Neuronal stem cell (in vitro differentiated cells): Measurements from ENCODE around the gene RAB6A.
"Not testable (repeated sequence)": the region's sequence is repeated elsewhere in the genome, so short reads cannot be mapped to it uniquely, and the experiment has no call there.

Experiments used
- DNase-seq: peaks from one replicate; pipeline ENCODE4 v3.0.0-alpha.2; 2013; ENCODE audit warnings: low spot score
- H2AFZ ChIP-seq: one replicate; pipeline ENCODE4 v1.6.1; 2013; ENCODE audit warnings: mild to moderate bottlenecking, low read length, inconsistent platforms
- H2AK5ac ChIP-seq: 2 replicates; pipeline ENCODE4 v1.6.1; 2013; ENCODE audit warnings: low read depth, mild to moderate bottlenecking, inconsistent platforms, low read length, moderate library complexity, mixed read lengths
- H2BK120ac ChIP-seq: 2 replicates; pipeline ENCODE4 v1.6.1; 2013; ENCODE audit warnings: low read depth, mild to moderate bottlenecking, inconsistent platforms, low read length, moderate library complexity, mixed read lengths
- H2BK12ac ChIP-seq: one replicate; pipeline ENCODE4 v1.6.1; 2013; ENCODE audit warnings: low read length, inconsistent platforms
- H2BK15ac ChIP-seq: 2 replicates; pipeline ENCODE4 v1.6.1; 2013; ENCODE audit warnings: mild to moderate bottlenecking, low read length, inconsistent platforms, mixed read lengths
- H2BK5ac ChIP-seq: one replicate; pipeline ENCODE4 v1.6.1; 2013; ENCODE audit warnings: inconsistent platforms, mild to moderate bottlenecking, low read length, moderate library complexity
- H3K14ac ChIP-seq: one replicate; pipeline ENCODE4 v1.6.1; 2013; ENCODE audit warnings: low read length, inconsistent platforms
- H3K18ac ChIP-seq: 2 replicates; pipeline ENCODE4 v1.6.1; 2013; ENCODE audit warnings: low read length, inconsistent platforms
- H3K23ac ChIP-seq: 2 replicates; pipeline ENCODE4 v1.6.1; 2013; ENCODE audit warnings: low read depth, mild to moderate bottlenecking, mixed read lengths, low read length, inconsistent platforms; ENCODE audit not compliant: poor library complexity
- H3K27ac ChIP-seq: replicated peaks from 3 replicates; pipeline ENCODE4 v1.5.1; 2013; ENCODE audit warnings: low read length, inconsistent platforms
- H3K27me3 ChIP-seq, 3 experiments: 2 replicates each; pipeline ENCODE4 v1.6.1; 2013; ENCODE audit warnings: low read length in 3 of 3, mild to moderate bottlenecking in 2 of 3, inconsistent platforms in 1 of 3, low read depth in 1 of 3, mixed read lengths in 1 of 3, moderate library complexity in 1 of 3; ENCODE audit not compliant: control insufficient read depth in 3 of 3, insufficient read depth in 3 of 3
- H3K36me3 ChIP-seq, 2 donors: replicated peaks in 1 of 2; 2 replicates each; pipeline ENCODE4 v1.6.1; 2013; ENCODE audit warnings: low read length in 2 of 2; ENCODE audit not compliant: control insufficient read depth in 2 of 2, insufficient read depth in 2 of 2
- H3K4ac ChIP-seq: 2 replicates; pipeline ENCODE4 v1.6.1; 2013; ENCODE audit warnings: inconsistent platforms, mild to moderate bottlenecking, low read length, moderate library complexity
- H3K4me1 ChIP-seq, 2 donors: 1 replicate in 1 of 2; 2 replicates in 1 of 2; pipeline ENCODE4 v1.6.1; 2013; ENCODE audit warnings: low read length in 2 of 2, low read depth in 1 of 2; ENCODE audit not compliant: control insufficient read depth in 2 of 2, insufficient read depth in 1 of 2
- H3K4me2 ChIP-seq: one replicate; pipeline ENCODE4 v1.6.1; 2013; ENCODE audit warnings: mild to moderate bottlenecking, low read length, inconsistent platforms; ENCODE audit not compliant: insufficient read depth, poor library complexity, severe bottlenecking
- H3K4me3 ChIP-seq, 2 donors: 2 replicates each; pipeline ENCODE4 v1.5.1; 2013; ENCODE audit warnings: low read length in 2 of 2, mild to moderate bottlenecking in 2 of 2, inconsistent platforms in 1 of 2, moderate library complexity in 1 of 2
- H3K79me1 ChIP-seq: one replicate; pipeline ENCODE4 v1.6.1; 2013; ENCODE audit warnings: low read depth, mild to moderate bottlenecking, inconsistent platforms, low read length, moderate library complexity
- H3K9ac ChIP-seq: one replicate; pipeline ENCODE4 v1.6.1; 2013; ENCODE audit warnings: mild to moderate bottlenecking, low read depth, low read length, inconsistent platforms; ENCODE audit not compliant: poor library complexity
- H3K9me3 ChIP-seq, 2 donors: replicated peaks in 1 of 2; 2 replicates each; pipeline versions ENCODE3 to v1.6.1; 2013; ENCODE audit warnings: low read length in 2 of 2, mild to moderate bottlenecking in 2 of 2, inconsistent platforms in 1 of 2, low read depth in 1 of 2, mixed read lengths in 1 of 2, moderate library complexity in 1 of 2; ENCODE audit not compliant: control insufficient read depth in 2 of 2, insufficient read depth in 1 of 2
- H4K8ac ChIP-seq: one replicate; pipeline ENCODE4 v1.6.1; 2013; ENCODE audit warnings: low read depth, mild to moderate bottlenecking, inconsistent platforms, low read length, moderate library complexity
- H4K91ac ChIP-seq: one replicate; pipeline ENCODE4 v1.6.1; 2013; ENCODE audit warnings: low read length, low read depth, mild to moderate bottlenecking, inconsistent platforms; ENCODE audit not compliant: poor library complexity
- WGBS, 2 donors: extraction: QIAGEN DNeasy Blood & Tissue Kit; methylation state at CpG; one replicate each; pipeline ENCODE4 v1.1.7; 2013; ENCODE audit warnings: missing lambda C conversion rate in 2 of 2, mixed read lengths in 1 of 2; ENCODE audit not compliant: insufficient read length in 2 of 2, insufficient replicate concordance in 1 of 2; ENCODE audit errors: extremely low coverage in 2 of 2; 5-methylcytosine and 5-hydroxymethylcytosine counted together

The RAB6A gene

DNA sequence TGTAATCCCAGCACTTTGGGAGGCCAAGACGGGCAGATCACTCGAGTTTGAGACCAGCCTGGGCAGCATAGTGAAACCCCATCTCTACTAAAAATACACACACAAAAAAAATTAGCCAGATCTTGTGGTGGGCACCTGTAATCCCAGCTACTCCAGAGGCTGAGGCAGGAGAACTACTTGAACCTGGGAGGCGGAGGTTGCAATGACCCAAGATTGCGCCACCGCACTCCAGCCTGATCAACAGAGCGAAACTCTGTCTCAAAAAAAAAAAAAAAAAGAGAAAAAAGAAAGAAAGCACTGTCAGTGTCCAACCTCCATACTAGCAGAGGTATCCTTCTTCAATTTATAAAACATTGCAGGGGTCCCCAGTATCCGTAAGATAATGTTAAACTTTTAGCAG, 17.8 kb downstream of the RAB6A start:
- no peak overlapping the region for H3K9ac ChIP-seq
- DNase-seq = no peak
- no peak overlapping the region for H2BK12ac ChIP-seq
- no peak overlapping the region for H2AK5ac ChIP-seq
- H3K18ac ChIP-seq = no peak overlapping the region
- no peak overlapping the region for H3K4ac ChIP-seq
- H3K4me3 ChIP-seq = no peak overlapping the region
- no CpG with 5 or more reads among the region's 7 CpGs for WGBS, 2 donors
- no peak overlapping the region for H2BK5ac ChIP-seq
- no peaks in the 10 kb centered on the region for H3K27me3 ChIP-seq
- H3K4me2 ChIP-seq = no peak overlapping the region
- no peak overlapping the region for H2BK120ac ChIP-seq
- no peaks in the 10 kb centered on the region for H3K4me1 ChIP-seq
- H3K14ac ChIP-seq = no peak overlapping the region
- H3K23ac ChIP-seq = no peak overlapping the region
- H3K79me1 ChIP-seq = peaks cover 4% of the 10 kb centered on the region
- no peak overlapping the region for H4K91ac ChIP-seq
- H3K36me3 ChIP-seq = peaks cover 0 to 4% of the 10 kb centered on the region in 2 donors
- H4K8ac ChIP-seq = no peak overlapping the region
- H2BK15ac ChIP-seq = no peak overlapping the region
- no peak overlapping the region for H2AFZ ChIP-seq
- no peak overlapping the region for H3K27ac ChIP-seq
- peaks cover 0 to 1% of the 10 kb centered on the region in 2 donors for H3K9me3 ChIP-seq

DNA sequence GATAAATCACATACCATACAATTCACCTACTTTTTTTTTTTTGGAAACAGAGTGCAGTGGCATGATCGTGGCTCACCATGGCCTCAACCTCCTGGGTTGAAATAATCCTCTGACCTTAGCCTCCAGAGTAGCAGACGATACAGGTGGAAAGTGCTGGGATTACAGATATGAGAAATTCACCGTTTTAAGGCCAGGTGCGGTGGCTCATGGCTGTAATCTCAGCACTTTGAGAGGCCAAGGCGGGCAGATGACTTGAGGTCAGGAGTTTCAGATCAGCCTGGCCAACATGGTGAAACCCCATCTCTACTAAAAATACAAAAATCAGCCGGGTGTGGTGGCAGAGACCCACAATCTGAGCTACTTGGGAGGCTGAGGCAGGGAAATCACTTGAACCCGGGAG, 24.9 kb downstream of the RAB6A start:
- H3K23ac ChIP-seq, H3K79me1 ChIP-seq, H3K27ac ChIP-seq, H2AK5ac ChIP-seq, H3K9ac ChIP-seq, H2BK12ac ChIP-seq, H3K14ac ChIP-seq, H3K4me2 ChIP-seq, H2BK120ac ChIP-seq, H3K18ac ChIP-seq, H4K91ac ChIP-seq, H2BK15ac ChIP-seq, H3K4me1 ChIP-seq, H3K4ac ChIP-seq, H2AFZ ChIP-seq, H2BK5ac ChIP-seq, DNase-seq, H4K8ac ChIP-seq, H3K4me3 ChIP-seq, H3K27me3 ChIP-seq: not testable (repeated sequence)
- WGBS, 2 donors = no CpG with 5 or more reads among the region's 7 CpGs
- Histone ChIP-seq H3K9me3 (peaks cover 2 to 19% of the 10 kb centered on the region in 2 donors), H3K36me3 (peaks cover 0 to 28% of the 10 kb centered on the region in 2 donors)

DNA sequence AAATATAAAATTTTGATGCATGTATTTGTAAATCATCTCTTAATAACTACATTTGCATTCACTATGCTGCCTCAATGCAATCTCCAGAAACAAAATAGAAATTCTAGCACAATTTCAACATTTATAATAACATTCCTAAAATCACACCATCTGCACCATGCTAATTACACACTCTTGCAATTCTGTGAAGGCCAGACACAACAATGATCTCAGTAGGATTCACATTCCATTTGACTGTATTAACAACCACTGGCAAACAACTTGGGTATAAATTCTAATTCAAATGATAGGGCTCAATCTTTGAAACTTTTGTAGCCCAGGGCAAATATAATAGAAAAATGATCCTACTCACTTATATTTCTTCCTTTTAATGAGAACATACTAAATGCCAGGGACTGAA, 25.9 kb downstream of the RAB6A start:
- no peak overlapping the region for H4K91ac ChIP-seq
- H3K27me3 ChIP-seq = no peaks in the 10 kb centered on the region
- peaks cover 0 to 33% of the 10 kb centered on the region in 2 donors for H3K36me3 ChIP-seq
- no peak overlapping the region for H2AK5ac ChIP-seq
- no peak overlapping the region for H3K4me3 ChIP-seq
- no peak overlapping the region for H3K9ac ChIP-seq
- no peak overlapping the region for H3K14ac ChIP-seq
- H3K4ac ChIP-seq = no peak overlapping the region
- H2BK5ac ChIP-seq = no peak overlapping the region
- H2BK15ac ChIP-seq = no peak overlapping the region
- no peak overlapping the region for H3K27ac ChIP-seq
- H2AFZ ChIP-seq = no peak overlapping the region
- no peaks in the 10 kb centered on the region for H3K79me1 ChIP-seq
- H3K9me3 ChIP-seq = peaks cover 2 to 19% of the 10 kb centered on the region in 2 donors
- no peaks in the 10 kb centered on the region for H3K4me1 ChIP-seq
- no peak overlapping the region for H3K4me2 ChIP-seq
- H3K18ac ChIP-seq = no peak overlapping the region
- H2BK120ac ChIP-seq = no peak overlapping the region
- no peak overlapping the region for H3K23ac ChIP-seq
- H4K8ac ChIP-seq = no peak overlapping the region
- DNase-seq = no peak
- no peak overlapping the region for H2BK12ac ChIP-seq

DNA sequence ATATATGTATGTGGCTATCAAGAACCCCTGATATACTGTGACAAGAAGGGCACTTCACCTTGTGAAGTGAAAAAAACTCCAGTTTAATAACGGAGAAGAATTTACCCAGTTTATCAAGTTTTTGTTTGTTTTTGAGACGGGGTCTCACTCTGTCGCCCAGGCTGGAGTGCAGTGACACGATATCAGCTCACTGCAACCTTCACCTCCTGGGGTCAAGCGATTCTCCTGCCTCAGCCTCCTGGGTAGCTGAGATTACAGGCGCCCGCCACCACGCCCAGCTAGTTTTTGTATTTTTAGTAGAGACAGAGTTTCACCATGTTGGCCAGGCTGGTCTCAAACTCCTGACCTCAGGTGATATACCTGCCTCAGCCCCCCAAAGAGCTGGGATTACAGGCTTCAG, 26.9 kb downstream of the RAB6A start:
- H3K9me3 ChIP-seq = peaks cover 2 to 19% of the 10 kb centered on the region in 2 donors
- no CpG with 5 or more reads among the region's 8 CpGs for WGBS, 2 donors

More for the DNA sequence above, 26.9 kb downstream of the RAB6A start:
- DNase-seq, H3K23ac ChIP-seq, H3K14ac ChIP-seq, H2AK5ac ChIP-seq, H2BK120ac ChIP-seq, H2BK5ac ChIP-seq, H3K27ac ChIP-seq, H3K4me3 ChIP-seq, H3K27me3 ChIP-seq, H3K9ac ChIP-seq, H3K79me1 ChIP-seq, H2AFZ ChIP-seq, H3K4me2 ChIP-seq, H4K91ac ChIP-seq, H3K4me1 ChIP-seq, H3K18ac ChIP-seq, H4K8ac ChIP-seq, H2BK12ac ChIP-seq, H3K4ac ChIP-seq, H2BK15ac ChIP-seq: not testable (repeated sequence)
- H3K36me3 ChIP-seq = peaks cover 0 to 41% of the 10 kb centered on the region in 2 donors
